22Rv1 (cell line): ENCODE measurements around the gene ILK.

Source experiments
- H3K27ac ChIP-seq: fragments of 450-650 bp; 2 replicates; pipeline ENCODE4 v1.5.1; 2017
- CTCF ChIP-seq: fragments of 450-650 bp; IDR thresholded peaks from 2 replicates; pipeline ENCODE4 v1.5.1; 2017; ENCODE audit warnings: mild to moderate bottlenecking
- ZFX ChIP-seq: fragments of 450-650 bp; IDR thresholded peaks from 2 replicates; pipeline ENCODE4 v1.6.1; 2017; ENCODE audit warnings: antibody characterized with exemption, borderline replicate concordance

The ILK gene

GRCh38 chr11:6646918-6647679 lies 43.5 kb downstream of the ILK start:
- no peak overlapping the region for H3K27ac ChIP-seq
- TF ChIP-seq CTCF, result no peak
- no peak for TF ChIP-seq ZFX

- TF ChIP-seq ZFX, result no peak
- no peak for TF ChIP-seq CTCF
- no peak overlapping the region for H3K27ac ChIP-seq
Observed at GRCh38 chr11:6647836-6648235, 44.3 kb downstream of the ILK start.

GRCh38 chr11:6648501-6648900 lies 44.9 kb downstream of the ILK start:
- H3K27ac ChIP-seq, result no peak overlapping the region
- TF ChIP-seq ZFX (no peak), CTCF (no peak)

- H3K27ac ChIP-seq, result no peak overlapping the region
- TF ChIP-seq CTCF, result no peak
- no peak for TF ChIP-seq ZFX
Observed at GRCh38 chr11:6650104-6650503, 46.5 kb downstream of the ILK start.

- H3K27ac ChIP-seq, result no peak overlapping the region
- TF ChIP-seq ZFX, result no peak
- no peak for TF ChIP-seq CTCF
Observed at GRCh38 chr11:6650980-6651379, 47.4 kb downstream of the ILK start.

GRCh38 chr11:6652182-6652581 lies 48.6 kb downstream of the ILK start:
- H3K27ac ChIP-seq, result no peak overlapping the region
- no peak for TF ChIP-seq ZFX
- TF ChIP-seq CTCF, result no peak

GRCh38 chr11:6653097-6653496 lies 49.5 kb downstream of the ILK start:
- TF ChIP-seq CTCF, result no peak
- no peak for TF ChIP-seq ZFX

More at GRCh38 chr11:6653097-6653496, 49.5 kb downstream of the ILK start:
- H3K27ac ChIP-seq, result no peak overlapping the region
